GM21619 (cell line): ENCODE measurements around the gene CSGALNACT2.

Source experiments
- ATAC-seq: cut with Tn5 transposase; IDR thresholded peaks from one replicate; pipeline ENCODE4 v1.9.1; 2021; ENCODE audit not compliant: unreplicated experiment

Gene CSGALNACT2

GRCh38 chr10:43111921-43112607 lies 26.2 kb upstream of the CSGALNACT2 start:
- ATAC-seq: no peak

GRCh38 chr10:43112608-43112961 lies 25.7 kb upstream of the CSGALNACT2 start:
- no peak for ATAC-seq

GRCh38 chr10:43113201-43114087 lies 24.8 kb upstream of the CSGALNACT2 start:
- ATAC-seq: no peak

- ATAC-seq: no peak
These were observed 24.0 kb upstream of the CSGALNACT2 start for GRCh38 chr10:43114088-43114742.

GRCh38 chr10:43114743-43115611 lies 23.3 kb upstream of the CSGALNACT2 start:
- ATAC-seq: no peak

DNA sequence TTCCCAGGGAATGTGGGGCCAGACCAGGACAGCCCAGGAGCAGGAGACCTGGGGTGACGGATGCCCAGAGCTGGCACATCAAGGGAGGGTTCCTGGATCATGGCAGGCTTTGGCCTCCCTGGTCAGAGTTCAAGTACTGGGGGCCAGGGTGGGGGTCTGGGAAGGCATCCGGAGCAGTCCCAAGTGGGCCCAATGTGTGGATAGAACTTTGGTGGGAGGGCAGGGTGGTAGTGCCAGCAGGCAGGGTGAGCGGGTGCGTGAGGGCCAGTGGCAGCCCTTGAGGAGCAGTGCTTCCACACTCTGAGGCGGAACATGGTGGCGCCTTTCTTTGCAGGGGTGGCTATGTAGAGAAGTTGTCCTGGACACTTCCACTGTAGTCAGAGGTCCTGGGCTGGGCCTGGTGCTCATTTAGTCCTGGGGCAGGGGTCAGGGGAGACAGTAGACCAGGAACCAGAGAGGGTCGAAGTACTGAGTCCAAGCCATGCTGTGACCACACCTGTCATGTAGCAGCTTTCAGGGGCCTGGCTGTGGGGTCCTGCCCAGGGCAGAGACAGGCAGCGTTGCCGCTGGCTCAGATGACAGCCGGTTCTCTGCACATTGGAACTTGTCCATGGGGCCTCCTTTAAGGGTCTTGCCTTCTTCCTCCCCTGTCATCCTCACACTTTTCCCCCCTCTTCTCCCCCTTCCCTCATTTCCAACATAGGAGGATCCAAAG lies 22.2 kb upstream of the CSGALNACT2 start:
- ATAC-seq: no peak

GRCh38 chr10:43116596-43116995 lies 21.6 kb upstream of the CSGALNACT2 start:
- ATAC-seq: no peak

DNA sequence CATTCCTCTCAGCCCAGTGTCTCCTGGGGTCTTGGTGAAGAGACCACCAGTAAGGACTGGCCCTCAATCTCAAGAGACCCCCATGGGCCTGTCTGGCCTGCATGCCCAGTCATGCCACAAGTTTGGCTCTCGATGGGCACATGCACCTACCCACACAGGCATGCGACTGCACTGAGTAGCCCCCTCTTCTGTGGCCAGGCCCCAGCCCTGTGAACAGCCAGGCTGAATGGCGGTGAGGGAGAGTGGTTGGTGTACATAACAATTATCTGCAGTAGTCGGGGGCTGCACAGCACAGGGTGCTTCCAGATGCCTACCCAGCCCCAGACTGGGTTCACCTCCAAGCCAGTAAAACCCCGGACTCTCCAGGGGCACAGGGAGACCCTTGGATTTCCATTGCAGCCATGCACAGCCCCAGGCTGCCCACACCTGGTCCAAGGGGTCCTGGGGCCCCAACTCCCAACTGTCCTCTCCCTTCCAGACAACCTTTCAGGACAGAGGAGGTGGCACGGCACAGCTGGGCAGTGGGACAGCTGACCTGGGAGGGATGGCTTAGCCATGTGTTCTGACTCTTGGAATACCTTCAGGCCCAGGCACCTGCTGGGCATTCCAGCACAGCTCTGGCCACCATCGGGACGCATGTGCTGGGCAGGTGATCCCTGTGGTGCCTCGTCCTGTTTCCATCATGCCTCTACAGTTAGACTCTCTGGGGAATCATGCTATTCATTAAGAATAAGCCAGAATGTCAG lies 21.0 kb upstream of the CSGALNACT2 start:
- no peak for ATAC-seq

GRCh38 chr10:43117777-43118583 lies 20.3 kb upstream of the CSGALNACT2 start:
- ATAC-seq: no peak

GRCh38 chr10:43118631-43119415 lies 19.4 kb upstream of the CSGALNACT2 start:
- no peak for ATAC-seq

DNA sequence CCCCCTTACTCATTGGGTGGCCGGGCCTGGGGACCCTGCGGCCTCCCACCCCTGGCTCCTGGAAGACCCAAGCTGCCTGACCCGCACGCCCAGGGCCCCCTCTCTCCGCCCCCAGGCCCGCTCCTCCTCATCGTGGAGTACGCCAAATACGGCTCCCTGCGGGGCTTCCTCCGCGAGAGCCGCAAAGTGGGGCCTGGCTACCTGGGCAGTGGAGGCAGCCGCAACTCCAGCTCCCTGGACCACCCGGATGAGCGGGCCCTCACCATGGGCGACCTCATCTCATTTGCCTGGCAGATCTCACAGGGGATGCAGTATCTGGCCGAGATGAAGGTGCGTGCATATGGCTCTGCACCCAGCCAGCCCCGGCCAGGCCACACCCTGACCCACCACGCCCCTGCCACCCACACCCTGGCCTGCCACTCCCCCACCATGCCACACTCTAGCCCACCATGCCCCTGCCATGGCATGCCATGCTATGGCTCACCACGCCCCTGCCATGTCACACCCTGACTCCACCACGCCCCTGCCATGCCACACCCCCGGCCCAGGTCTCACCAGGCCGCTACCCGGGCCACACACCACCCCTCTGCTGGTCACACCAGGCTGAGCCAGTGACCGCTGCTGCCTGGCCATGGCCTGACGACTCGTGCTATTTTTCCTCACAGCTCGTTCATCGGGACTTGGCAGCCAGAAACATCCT lies 18.7 kb upstream of the CSGALNACT2 start:
- no peak for ATAC-seq

GRCh38 chr10:43120116-43120928 lies 17.9 kb upstream of the CSGALNACT2 start:
- ATAC-seq: no peak

GRCh38 chr10:43120929-43121314 lies 17.3 kb upstream of the CSGALNACT2 start:
- ATAC-seq: peak; percentile 92

DNA sequence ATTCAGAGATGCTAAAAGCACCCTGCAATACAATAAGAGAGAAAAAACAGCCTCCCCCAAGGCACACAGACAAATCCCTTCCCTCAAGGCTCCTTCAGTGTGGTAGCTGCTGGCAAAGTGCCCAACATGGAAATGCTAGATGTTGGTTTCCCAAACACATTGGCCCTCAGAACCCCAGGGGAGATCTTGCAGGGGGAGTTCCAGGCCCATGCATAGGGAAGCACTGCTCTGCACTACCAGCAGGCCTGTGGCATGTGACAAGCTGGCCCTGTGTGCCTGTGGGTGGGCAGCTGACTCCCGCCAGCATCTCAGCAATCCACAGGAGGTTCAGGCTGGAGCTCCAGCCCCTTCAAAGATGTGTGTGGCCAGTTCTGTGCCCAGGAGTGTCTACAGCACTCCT lies 16.8 kb upstream of the CSGALNACT2 start:
- peak; percentile 9 for ATAC-seq

GRCh38 chr10:43122096-43122495 lies 16.1 kb upstream of the CSGALNACT2 start:
- ATAC-seq: no peak

GRCh38 chr10:43122826-43123225 lies 15.4 kb upstream of the CSGALNACT2 start:
- ATAC-seq: no peak
